Measurements from ENCODE around the gene TCP11L2.

Gene TCP11L2

DNA sequence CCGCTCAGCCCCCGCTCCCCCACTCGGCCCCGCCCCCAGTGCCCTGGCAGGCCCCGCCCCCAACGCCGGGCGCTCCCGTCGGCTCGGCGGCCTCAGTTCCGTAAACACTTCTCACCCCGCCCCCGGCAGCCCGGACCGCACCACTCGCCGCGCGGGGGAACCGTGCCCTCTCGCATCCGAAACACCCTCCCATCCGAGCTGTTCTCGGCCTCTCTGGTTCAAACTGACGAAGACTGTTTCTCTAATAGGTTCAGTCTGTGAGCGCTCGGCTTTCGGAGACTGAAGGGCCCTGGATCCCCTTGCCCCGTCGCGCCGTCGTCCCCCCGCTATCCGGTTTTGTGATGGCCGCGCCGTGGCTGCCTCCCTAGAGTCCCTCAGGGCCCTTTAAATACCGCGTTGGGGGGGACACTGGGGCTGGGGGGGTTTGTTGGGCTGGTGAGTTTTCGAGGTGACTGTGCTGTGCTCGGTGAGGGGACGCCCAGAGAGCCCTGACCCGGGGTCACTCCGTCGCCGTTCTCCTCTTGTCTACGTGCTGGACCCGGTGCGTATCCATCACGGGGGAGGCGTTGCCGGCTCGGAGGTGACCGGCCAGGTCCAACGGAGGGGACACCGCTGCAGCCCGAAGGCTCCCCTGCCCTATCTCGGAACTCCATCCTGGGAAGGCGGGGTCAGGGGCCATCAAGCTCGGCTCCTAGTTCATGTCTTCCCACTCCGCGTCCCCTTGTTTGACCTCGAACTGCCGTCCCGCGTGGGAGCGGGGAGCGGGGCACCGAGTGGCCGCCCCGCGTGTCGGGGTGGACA is at the start of gene TCP11L2:
Gene TCP11L2, plus strand, starts transcription at position 333 of the 801 bp plus-strand sequence. CDS start 8,343 bp downstream, outside the sequence.
- DNase-seq (ENCODE audit: insufficient read length, low spot score) (peak; percentile 71), FAIRE-seq (peak; percentile 72)

DNA sequence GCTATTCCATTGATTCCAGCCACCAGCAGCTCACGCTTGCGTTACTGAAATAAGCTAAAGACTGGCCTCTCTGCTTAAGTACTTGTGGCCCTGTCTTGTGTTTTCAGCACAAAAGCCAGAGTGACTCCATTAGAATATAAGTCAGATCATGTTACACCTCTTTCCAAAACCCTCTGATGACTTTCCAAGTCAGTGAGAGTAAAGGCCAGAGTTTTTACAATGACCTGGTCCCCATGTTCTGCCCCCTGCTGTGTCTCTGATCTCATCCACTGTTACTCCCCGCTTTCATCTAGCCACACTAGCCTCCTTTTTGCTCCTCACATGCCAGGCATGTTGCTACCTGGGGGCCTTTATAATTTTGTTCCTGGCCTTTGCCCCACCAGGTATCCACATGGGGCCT is 47.8 kb upstream of the TCP11L2 start:
- no peak for FAIRE-seq
- no peak for DNase-seq (ENCODE audit: insufficient read length, low spot score)

GRCh38 chr12:106255493-106255892 is 47.0 kb upstream of the TCP11L2 start:
- FAIRE-seq, result no peak
- no peak for DNase-seq (ENCODE audit: insufficient read length, low spot score)

- no peak for FAIRE-seq
Measured at GRCh38 chr12:106255952-106256351, 46.6 kb upstream of the TCP11L2 start.

GRCh38 chr12:106256524-106256923 is 46.0 kb upstream of the TCP11L2 start:
- no peak for FAIRE-seq
- no peak for DNase-seq (ENCODE audit: insufficient read length, low spot score)

More at GRCh38 chr12:106255952-106256351, 46.6 kb upstream of the TCP11L2 start:
- no peak for DNase-seq (ENCODE audit: insufficient read length, low spot score)

- no peak for FAIRE-seq
- no peak for DNase-seq (ENCODE audit: insufficient read length, low spot score)
Measured at GRCh38 chr12:106258226-106258625, 44.3 kb upstream of the TCP11L2 start.

DNA sequence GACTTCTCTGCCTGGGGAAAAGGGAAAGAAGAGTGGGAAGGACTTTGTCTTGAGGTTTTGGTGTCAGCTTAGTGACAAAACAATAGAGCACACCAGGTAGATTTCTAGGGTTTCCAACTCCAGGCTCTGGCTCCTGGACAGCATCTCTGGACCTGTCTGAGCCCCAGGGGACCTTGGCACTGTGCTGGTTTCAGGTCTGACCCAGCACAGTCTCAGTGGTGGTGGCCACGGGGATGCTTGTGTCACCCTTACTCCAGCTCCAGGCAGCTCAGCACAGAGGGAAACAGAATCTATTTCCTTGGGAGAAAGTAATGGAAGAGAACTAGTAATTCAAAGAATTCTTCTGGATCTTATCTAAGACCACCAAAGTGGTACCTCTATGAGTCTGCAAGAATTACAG is 43.6 kb upstream of the TCP11L2 start:
- FAIRE-seq (no peak), DNase-seq (ENCODE audit: insufficient read length, low spot score) (no peak)

DNA sequence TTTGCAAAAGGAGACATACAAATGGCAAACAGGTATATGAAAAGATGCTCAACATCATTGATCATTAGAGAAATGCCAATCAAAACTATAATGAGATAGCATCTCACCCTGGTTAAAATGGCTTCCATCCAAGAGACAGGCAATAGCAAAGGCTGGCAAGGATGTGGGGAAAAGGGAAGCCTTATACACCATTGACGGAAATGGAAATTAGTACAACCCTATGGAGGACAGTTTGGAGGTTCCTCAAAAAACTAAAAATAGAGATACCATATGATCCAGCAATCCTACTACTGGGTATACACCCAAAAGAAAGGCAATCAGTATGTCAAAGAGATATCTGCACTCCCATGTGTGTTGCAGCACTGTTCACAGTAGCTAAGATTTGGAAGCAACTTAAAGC is 37.4 kb upstream of the TCP11L2 start:
- DNase-seq (ENCODE audit: insufficient read length, low spot score) (no peak), FAIRE-seq (no peak)

DNA sequence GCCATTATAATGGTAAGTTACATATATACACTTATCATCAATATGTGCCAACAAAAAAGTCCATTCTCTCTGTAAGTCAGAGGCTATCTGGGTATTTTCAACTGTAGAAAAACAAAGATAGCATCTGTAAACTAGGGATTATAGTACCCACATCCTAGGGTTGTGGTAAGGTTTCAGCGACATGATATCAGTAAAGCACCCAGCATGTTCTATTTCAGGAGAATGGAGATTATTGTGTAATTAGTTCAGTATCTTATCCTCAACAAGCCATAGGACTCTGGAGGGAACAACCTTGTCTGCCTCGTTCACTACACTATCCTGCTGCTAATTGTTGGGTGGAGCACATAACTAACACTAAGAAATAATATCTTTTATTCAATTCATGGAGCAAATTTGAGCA is 35.0 kb upstream of the TCP11L2 start:
- DNase-seq (ENCODE audit: insufficient read length, low spot score), result no peak
- no peak for FAIRE-seq

- FAIRE-seq (no peak), DNase-seq (ENCODE audit: insufficient read length, low spot score) (no peak)
Measured at GRCh38 chr12:106269150-106269771, 33.3 kb upstream of the TCP11L2 start.

GRCh38 chr12:106271575-106272505 is 30.7 kb upstream of the TCP11L2 start:
- no peak for DNase-seq (ENCODE audit: insufficient read length, low spot score)
- no peak for FAIRE-seq

DNA sequence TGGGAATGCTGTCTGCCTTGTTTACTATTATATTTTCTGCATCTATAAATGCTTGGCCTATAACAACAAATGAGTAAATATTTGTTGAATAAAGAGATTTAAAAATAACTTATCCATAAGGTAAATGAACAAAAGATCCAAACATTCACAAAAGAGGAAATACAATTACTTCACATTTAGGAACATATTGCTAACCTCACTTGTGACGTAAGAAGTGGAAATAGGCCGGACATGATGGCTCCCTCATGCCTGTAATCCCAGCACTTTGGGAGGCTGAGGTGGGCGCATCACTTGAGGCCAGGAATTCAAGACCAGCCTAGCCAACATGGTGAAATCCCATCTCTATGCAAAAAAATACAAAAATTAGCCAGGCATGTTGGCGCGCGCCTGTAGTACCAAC is 29.0 kb upstream of the TCP11L2 start:
- FAIRE-seq (no peak), DNase-seq (ENCODE audit: insufficient read length, low spot score) (no peak)

DNA sequence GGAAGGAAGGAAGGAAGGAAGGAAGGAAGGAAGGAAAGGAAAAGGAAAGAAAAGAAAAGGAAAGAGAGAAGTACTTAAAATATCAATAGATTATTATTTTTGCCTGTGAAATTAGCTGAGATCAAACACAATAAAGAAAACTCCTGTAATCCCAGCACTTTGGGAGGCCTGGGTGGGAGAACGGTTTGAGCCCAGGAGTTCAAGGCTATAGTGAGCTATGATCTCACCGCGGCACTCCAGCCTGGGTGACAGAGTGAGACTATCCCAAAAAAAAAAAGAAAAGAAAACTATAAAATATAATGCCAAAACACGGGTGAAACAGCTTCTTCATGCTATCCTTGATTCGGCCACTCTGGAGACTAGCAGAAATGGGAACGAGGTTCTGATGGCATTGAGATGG is 28.5 kb upstream of the TCP11L2 start:
- DNase-seq (ENCODE audit: insufficient read length, low spot score), result no peak
- FAIRE-seq, result no peak

DNA sequence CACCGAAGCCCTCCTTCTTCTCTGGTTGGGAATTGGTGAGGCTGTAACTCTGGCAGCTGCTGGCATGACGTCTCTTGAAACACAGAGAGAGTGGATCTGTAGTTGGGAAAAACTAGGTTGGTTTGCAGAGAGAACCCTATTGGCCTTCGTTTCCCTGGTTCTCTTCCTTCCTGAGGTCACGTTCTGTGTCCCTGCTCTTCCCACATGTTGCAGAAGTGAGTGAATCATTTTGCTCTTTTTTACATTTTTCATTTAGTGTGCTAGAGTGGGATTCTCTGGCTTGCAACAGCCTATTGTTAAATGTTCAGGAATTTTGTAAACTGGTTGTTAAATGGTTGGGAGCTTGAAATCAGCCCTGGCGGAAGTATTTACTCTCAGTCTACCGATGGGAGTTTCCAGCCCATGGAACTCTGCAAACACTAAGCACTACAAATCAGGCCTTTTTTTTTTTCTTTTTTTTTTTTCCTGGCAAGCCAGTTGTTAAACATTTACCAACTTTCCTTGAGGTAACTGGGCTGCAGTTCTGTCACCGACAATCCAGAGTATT is 27.9 kb upstream of the TCP11L2 start:
- DNase-seq (ENCODE audit: insufficient read length, low spot score), result no peak
- FAIRE-seq, result peak; percentile 74

GRCh38 chr12:106275458-106275857 is 27.1 kb upstream of the TCP11L2 start:
- FAIRE-seq (peak; percentile 51), DNase-seq (ENCODE audit: insufficient read length, low spot score) (no peak)

DNA sequence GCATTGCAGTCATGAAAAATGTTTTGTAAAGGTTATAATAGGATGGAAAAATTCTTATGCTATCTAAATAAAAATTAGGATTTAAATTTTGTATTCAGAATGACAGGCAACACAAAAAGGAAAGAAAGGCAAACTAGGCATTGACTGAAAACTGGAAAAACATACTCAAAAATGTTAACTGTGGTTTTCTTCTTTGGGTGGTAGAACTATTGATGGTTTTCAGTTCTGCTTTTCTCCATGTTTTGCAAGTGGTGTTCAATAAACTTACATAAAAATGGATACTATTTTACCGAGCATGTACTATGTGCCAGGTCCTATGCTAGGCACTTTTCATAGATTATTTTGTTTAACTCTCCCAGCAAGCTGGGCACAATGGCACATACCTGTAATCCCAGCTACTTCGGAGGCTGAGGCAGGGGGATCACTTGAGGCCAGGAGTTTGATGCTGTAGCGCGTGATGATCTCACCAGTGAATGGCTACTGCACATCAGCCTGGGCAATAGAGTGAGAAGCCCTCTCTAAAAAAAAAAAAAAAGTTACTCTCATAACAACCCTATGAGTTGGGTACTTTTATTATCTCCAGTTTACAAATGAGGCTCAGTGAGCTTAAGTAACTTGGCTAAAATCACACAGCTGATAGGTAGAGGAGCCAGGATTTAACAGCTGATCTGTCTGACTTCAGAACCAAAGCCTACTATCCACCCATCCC is 26.3 kb upstream of the TCP11L2 start:
- DNase-seq (ENCODE audit: insufficient read length, low spot score), result no peak
- FAIRE-seq, result peak; percentile 78

DNA sequence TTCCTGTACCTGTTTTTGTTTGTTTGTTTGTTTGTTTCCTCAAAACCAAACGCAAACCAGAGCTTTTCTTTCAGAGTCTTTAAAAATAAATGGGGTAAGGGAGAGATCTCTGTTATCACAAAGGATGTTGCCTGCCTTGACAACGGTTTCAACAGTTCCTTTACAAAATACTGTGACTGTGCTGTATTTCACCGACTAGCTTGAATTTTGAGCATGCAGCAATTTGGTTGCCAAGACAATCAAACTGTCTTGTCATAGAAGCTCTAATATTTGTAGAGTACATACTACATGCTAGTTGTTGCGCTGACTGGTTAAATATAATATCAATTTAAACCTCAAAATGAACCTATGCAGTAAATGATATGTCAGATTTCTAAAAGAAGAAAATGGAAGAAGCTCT is 22.4 kb upstream of the TCP11L2 start:
- DNase-seq (ENCODE audit: insufficient read length, low spot score) (no peak), FAIRE-seq (no peak)

DNA sequence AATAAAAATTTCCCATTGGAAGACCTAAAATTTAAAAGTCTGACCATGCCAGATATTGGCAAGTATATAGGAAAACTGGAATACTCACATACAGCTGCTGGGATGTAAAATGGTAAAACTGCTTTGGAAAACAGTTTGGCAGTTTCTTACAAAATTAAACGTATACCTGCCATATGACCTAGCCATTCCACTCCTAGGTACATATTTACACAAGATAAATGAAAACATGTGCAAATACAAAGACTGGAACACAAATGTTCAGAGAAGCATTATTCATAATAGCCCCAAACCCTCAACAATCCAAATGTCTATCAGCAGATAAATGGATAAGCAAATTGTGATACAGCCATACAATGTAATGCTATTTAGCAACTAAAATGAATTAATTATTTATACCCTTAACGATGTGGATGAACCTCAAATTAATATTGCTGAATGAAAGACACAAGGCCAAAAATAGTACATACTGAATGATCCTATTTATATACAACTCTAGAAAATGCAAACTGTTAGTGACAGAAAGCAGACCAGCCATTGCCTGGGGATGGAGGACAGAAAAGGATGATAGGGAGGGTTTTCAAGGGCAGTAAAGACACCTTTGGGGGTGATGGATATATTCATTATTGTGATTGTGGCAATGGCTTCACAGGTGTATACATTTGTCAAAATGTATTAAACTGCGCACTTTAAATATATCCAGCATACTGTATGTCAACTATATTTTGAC is 21.3 kb upstream of the TCP11L2 start:
- FAIRE-seq, result no peak

GRCh38 chr12:106281804-106282203 is 20.7 kb upstream of the TCP11L2 start:
- no peak for FAIRE-seq
- no peak for DNase-seq (ENCODE audit: insufficient read length, low spot score)

More for the DNA sequence above, 21.3 kb upstream of the TCP11L2 start:
- no peak for DNase-seq (ENCODE audit: insufficient read length, low spot score)
